Stimulated activated memory B cell treated with anti-CD40 and anti-IgM and Interleukin-4, amounts not matched to agents 10 μg/mL and 1 μg/mL and 100 μg/mL, for 72 hours (primary cell): Measurements from ENCODE around the gene LRRC23.
A peak's percentile ranks its signal among the peaks of the same experiment; 100 is the strongest.

Experiments used
- ATAC-seq: fragments of 150-1000 bp; cut with Tn5 transposase; 2 replicates; pipeline ENCODE4 v1.10.0; 2021
- H3K27ac Mint-ChIP-seq: one replicate; pipeline ENCODE4 v1.8.0; 2022; ENCODE audit warnings: mild to moderate bottlenecking, mixed read lengths
- H3K27me3 Mint-ChIP-seq: one replicate; pipeline ENCODE4 v1.8.0; 2022; ENCODE audit warnings: mixed read lengths
- H3K36me3 Mint-ChIP-seq: one replicate; pipeline ENCODE4 v1.8.0; 2022; ENCODE audit warnings: mixed read lengths
- H3K4me1 Mint-ChIP-seq: one replicate; pipeline ENCODE4 v1.8.0; 2022; ENCODE audit warnings: mixed read lengths
- H3K4me3 Mint-ChIP-seq: one replicate; pipeline ENCODE4 v1.8.0; 2022; ENCODE audit warnings: mild to moderate bottlenecking, moderate library complexity, mixed read lengths
- H3K9me3 Mint-ChIP-seq: one replicate; pipeline ENCODE4 v1.8.0; 2022; ENCODE audit warnings: mixed read lengths

Gene LRRC23

GRCh38 chr12:6912164-6912935, 7.7 kb downstream of the LRRC23 start:
- H3K4me1 Mint-ChIP-seq = peaks cover 26% of the 10 kb centered on the region
- peak overlapping the region; percentile 91 for H3K27ac Mint-ChIP-seq
- H3K36me3 Mint-ChIP-seq = peaks cover 10% of the 10 kb centered on the region
- H3K4me3 Mint-ChIP-seq = peak overlapping the region; percentile 7
- no peaks in the 10 kb centered on the region for H3K9me3 Mint-ChIP-seq
- ATAC-seq = no peak
- no peaks in the 10 kb centered on the region for H3K27me3 Mint-ChIP-seq

DNA sequence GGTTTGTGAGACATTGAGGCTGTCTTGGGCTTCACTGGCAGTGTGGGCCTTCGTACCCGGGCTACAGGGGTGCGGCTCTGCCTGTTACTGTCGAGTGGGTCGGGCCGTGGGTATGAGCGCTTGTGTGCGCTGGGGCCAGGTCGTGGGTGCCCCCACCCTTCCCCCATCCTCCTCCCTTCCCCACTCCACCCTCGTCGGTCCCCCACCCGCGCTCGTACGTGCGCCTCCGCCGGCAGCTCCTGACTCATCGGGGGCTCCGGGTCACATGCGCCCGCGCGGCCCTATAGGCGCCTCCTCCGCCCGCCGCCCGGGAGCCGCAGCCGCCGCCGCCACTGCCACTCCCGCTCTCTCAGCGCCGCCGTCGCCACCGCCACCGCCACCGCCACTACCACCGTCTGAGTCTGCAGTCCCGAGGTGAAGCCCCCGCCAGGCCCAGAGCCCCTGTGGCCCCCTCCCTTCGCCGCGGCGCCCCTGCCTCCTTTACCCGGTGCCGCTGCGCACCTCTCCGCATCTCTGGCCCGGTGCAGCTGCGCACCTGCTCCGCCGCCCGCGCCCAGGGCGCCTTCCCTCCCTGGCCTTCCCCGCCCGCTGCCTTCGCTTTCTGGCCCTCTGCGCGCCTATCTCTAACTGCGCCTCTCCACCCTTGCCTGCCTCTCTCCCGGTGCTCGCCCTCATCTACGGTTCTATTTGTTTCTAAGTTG, 9.8 kb downstream of the LRRC23 start, which contains the start of gene ENO2:
Gene ENO2 (plus strand): TSS at position 335 of the 701 bp plus-strand sequence. CDS start 1,253 bp downstream, outside the sequence.
- peaks cover 28% of the 10 kb centered on the region for H3K4me1 Mint-ChIP-seq
- peak within 1 kb of the TSS; percentile 91 for H3K27ac Mint-ChIP-seq
- H3K9me3 Mint-ChIP-seq = no peaks in the 10 kb centered on the region
- H3K36me3 Mint-ChIP-seq = peaks cover 13% of the 10 kb centered on the region
- H3K27me3 Mint-ChIP-seq = no peaks in the 10 kb centered on the region
- ATAC-seq = peak; percentile 92
- H3K4me3 Mint-ChIP-seq = peak within 1 kb of the TSS; percentile 98

DNA sequence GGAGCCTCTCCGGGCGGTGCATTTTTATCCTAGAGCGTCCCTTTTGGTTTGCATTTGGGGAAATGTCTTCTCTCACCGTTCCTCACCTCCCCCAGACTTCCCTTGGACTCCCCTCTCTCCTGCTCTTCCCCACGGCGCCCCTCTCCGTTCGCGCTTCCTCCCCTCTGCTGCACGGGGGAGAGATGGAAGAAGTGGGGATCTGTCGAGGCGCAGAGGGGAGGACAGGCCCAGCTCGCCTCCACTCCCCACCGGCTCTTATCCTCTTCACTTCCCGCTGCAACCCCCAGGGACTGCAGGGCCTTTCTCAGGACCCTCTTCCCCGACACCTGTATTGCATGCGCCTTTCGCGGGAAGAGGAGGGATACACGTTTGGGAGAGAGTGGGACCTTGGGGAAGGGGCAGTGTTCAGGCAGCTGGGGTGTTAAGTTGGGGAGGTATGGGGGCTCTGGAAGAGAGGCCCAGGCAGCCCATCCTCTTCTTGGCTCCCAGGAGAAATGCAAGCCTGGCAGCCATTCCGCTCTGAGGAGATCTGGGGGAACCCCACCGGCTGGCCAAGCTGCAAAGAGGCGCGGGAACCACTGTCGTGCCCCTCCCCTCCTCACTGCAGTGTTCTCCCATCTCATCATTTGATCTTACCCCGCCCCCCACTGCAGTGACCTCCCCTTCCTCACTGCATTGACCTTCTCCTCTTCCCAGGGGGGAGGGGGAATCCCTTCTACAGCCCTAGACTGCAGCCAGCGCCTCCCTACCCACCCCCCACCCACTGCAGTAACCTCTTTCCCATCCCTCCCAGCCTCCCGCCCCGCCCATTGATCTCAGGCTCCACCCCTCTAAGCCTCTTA, 10.5 kb downstream of the LRRC23 start:
- peak; percentile 28 for ATAC-seq

GRCh38 chr12:6915789-6916285, 11.2 kb downstream of the LRRC23 start:
- ATAC-seq = no peak
- Mint-ChIP-seq H3K27ac (peak overlapping the region; percentile 91), H3K4me3 (peak overlapping the region; percentile 98), H3K36me3 (peaks cover 21% of the 10 kb centered on the region), H3K9me3 (no peaks in the 10 kb centered on the region), H3K4me1 (peaks cover 36% of the 10 kb centered on the region), H3K27me3 (no peaks in the 10 kb centered on the region)

More for the DNA sequence above, 10.5 kb downstream of the LRRC23 start:
- Mint-ChIP-seq H3K9me3 (no peaks in the 10 kb centered on the region), H3K27me3 (no peaks in the 10 kb centered on the region), H3K27ac (peak overlapping the region; percentile 91), H3K4me3 (peak overlapping the region; percentile 98), H3K4me1 (peaks cover 36% of the 10 kb centered on the region), H3K36me3 (peaks cover 20% of the 10 kb centered on the region)

- Mint-ChIP-seq H3K27ac (peak overlapping the region; percentile 91), H3K9me3 (no peaks in the 10 kb centered on the region), H3K27me3 (no peaks in the 10 kb centered on the region), H3K4me3 (peak overlapping the region; percentile 20), H3K36me3 (peaks cover 21% of the 10 kb centered on the region), H3K4me1 (peaks cover 41% of the 10 kb centered on the region)
- no peak for ATAC-seq
Measured at GRCh38 chr12:6916426-6917200, 12.0 kb downstream of the LRRC23 start.

DNA sequence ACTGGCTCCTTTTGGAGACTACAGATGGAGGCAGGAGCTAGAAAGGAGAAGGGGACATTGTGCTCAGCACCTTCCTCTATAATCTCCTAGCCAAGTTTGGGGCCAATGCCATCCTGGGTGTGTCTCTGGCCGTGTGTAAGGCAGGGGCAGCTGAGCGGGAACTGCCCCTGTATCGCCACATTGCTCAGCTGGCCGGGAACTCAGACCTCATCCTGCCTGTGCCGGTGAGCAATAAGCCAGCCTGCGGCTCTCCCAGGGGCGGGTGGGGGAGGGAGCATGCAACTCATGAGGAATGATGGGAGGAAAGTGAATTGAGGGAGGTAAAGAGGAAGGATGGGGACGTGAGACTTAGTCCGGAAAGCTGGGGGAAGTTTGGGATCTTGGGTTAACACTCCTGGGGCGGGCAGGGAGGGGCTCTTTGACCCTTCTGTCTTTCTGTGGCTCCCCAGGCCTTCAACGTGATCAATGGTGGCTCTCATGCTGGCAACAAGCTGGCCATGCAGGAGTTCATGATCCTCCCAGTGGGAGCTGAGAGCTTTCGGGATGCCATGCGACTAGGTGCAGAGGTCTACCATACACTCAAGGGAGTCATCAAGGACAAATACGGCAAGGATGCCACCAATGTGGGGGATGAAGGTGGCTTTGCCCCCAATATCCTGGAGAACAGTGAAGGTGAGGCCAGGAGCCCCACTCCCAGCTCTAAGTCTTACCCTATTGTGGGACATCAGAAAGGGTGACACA, 13.0 kb downstream of the LRRC23 start:
- Mint-ChIP-seq H3K9me3 (no peaks in the 10 kb centered on the region), H3K27me3 (no peaks in the 10 kb centered on the region), H3K4me1 (peaks cover 51% of the 10 kb centered on the region), H3K4me3 (no peak overlapping the region), H3K36me3 (peaks cover 22% of the 10 kb centered on the region), H3K27ac (peak overlapping the region; percentile 91)
- ATAC-seq = no peak

GRCh38 chr12:6919588-6919987, 15.0 kb downstream of the LRRC23 start:
- no peak overlapping the region for H3K27ac Mint-ChIP-seq

GRCh38 chr12:6921539-6921938, 16.9 kb downstream of the LRRC23 start:
- peak overlapping the region; percentile 83 for H3K27ac Mint-ChIP-seq
- H3K27me3 Mint-ChIP-seq = no peaks in the 10 kb centered on the region
- H3K4me3 Mint-ChIP-seq = no peak overlapping the region
- no peak for ATAC-seq
- H3K36me3 Mint-ChIP-seq = peaks cover 23% of the 10 kb centered on the region
- H3K9me3 Mint-ChIP-seq = no peaks in the 10 kb centered on the region
- peaks cover 58% of the 10 kb centered on the region for H3K4me1 Mint-ChIP-seq

More at GRCh38 chr12:6919588-6919987, 15.0 kb downstream of the LRRC23 start:
- no peak for ATAC-seq
- H3K9me3 Mint-ChIP-seq = no peaks in the 10 kb centered on the region
- H3K4me3 Mint-ChIP-seq = no peak overlapping the region
- no peaks in the 10 kb centered on the region for H3K27me3 Mint-ChIP-seq
- peaks cover 26% of the 10 kb centered on the region for H3K36me3 Mint-ChIP-seq
- H3K4me1 Mint-ChIP-seq = peaks cover 62% of the 10 kb centered on the region

DNA sequence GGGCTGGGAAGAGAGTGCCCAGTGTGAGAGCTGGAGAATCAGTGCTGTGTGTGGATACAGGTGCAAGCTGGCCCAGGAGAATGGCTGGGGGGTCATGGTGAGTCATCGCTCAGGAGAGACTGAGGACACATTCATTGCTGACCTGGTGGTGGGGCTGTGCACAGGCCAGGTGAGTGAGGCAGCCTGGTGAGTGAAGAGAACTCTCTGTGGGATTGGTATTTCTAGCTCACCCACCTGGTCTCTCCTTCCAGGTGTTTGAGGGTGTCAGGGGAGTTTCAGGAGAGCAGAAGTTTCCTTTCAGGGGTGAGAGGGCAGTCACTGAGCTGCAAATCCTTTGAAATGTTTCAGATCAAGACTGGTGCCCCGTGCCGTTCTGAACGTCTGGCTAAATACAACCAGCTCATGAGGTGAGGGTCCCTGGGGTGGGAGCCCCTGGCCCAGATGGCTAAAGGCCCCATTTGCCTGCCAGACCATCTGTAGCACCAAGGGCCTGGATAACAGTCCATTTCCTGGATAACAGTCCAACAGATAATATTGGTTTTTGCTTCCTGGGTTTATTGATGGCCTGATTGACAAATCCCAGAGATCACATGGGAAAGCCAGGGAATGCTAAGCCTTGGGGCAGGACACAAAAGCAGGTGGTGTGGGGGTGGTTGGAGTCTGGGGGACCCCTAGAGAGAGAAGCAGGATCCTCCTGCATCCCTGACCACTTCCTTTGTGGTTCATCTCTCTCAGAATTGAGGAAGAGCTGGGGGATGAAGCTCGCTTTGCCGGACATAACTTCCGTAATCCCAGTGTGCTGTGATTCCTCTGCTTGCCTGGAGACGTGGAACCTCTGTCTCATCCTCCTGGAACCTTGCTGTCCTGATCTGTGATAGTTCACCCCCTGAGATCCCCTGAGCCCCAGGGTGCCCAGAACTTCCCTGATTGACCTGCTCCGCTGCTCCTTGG, 17.6 kb downstream of the LRRC23 start:
- Mint-ChIP-seq H3K4me3 (peak overlapping the region; percentile 57), H3K27me3 (no peaks in the 10 kb centered on the region), H3K27ac (peak overlapping the region; percentile 83), H3K9me3 (no peaks in the 10 kb centered on the region), H3K4me1 (peaks cover 65% of the 10 kb centered on the region), H3K36me3 (peaks cover 15% of the 10 kb centered on the region)
- peak; percentile 73 for ATAC-seq

DNA sequence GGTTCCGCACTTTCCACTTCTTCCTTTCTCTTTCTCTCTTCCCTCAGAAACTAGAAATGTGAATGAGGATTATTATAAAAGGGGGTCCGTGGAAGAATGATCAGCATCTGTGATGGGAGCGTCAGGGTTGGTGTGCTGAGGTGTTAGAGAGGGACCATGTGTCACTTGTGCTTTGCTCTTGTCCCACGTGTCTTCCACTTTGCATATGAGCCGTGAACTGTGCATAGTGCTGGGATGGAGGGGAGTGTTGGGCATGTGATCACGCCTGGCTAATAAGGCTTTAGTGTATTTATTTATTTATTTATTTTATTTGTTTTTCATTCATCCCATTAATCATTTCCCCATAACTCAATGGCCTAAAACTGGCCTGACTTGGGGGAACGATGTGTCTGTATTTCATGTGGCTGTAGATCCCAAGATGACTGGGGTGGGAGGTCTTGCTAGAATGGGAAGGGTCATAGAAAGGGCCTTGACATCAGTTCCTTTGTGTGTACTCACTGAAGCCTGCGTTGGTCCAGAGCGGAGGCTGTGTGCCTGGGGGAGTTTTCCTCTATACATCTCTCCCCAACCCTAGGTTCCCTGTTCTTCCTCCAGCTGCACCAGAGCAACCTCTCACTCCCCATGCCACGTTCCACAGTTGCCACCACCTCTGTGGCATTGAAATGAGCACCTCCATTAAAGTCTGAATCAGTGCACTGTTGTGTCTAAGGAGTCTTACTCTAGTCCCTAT, 18.5 kb downstream of the LRRC23 start:
- H3K9me3 Mint-ChIP-seq = no peaks in the 10 kb centered on the region
- peak overlapping the region; percentile 57 for H3K4me3 Mint-ChIP-seq
- peaks cover 67% of the 10 kb centered on the region for H3K4me1 Mint-ChIP-seq
- ATAC-seq = peak; percentile 46
- no peaks in the 10 kb centered on the region for H3K27me3 Mint-ChIP-seq
- peak overlapping the region; percentile 83 for H3K27ac Mint-ChIP-seq
- H3K36me3 Mint-ChIP-seq = peaks cover 15% of the 10 kb centered on the region

DNA sequence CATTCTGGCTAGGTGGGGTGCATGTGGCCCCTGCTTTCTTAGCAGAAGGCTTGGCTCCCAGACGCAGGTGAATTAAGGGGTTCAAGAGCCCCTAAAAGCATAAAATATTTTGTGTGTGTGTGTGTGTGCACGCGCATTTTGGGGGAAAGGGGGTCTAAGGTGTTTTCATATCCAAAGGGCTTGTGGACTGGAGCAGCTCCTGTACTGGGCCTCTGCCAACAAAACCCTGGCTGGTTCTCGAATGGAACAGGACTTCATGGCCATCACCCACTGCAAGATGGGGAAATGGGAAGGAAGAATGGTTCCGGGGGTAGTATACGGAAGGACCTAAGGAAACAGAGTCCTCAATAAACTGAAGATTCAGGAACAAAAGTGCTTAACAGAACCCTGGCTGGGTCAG, 19.2 kb downstream of the LRRC23 start:
- Mint-ChIP-seq H3K36me3 (peaks cover 15% of the 10 kb centered on the region), H3K9me3 (no peaks in the 10 kb centered on the region), H3K4me1 (peaks cover 73% of the 10 kb centered on the region), H3K27ac (peak overlapping the region; percentile 83), H3K4me3 (no peak overlapping the region), H3K27me3 (no peaks in the 10 kb centered on the region)
- ATAC-seq = no peak

- H3K4me1 Mint-ChIP-seq = peaks cover 76% of the 10 kb centered on the region
- peak overlapping the region; percentile 83 for H3K27ac Mint-ChIP-seq
- H3K4me3 Mint-ChIP-seq = no peak overlapping the region
- no peaks in the 10 kb centered on the region for H3K27me3 Mint-ChIP-seq
- no peak for ATAC-seq
- H3K9me3 Mint-ChIP-seq = no peaks in the 10 kb centered on the region
- H3K36me3 Mint-ChIP-seq = peaks cover 5% of the 10 kb centered on the region
Measured at GRCh38 chr12:6925239-6925539, 20.6 kb downstream of the LRRC23 start.
